ENCODE measurements around the gene MARCO. TPM values are rescaled to one million over a fixed set of nuclear protein-coding genes. Genes with fewer than 3 reads are reported as not detected.
"Not testable (repeated sequence)": the region's sequence is repeated elsewhere in the genome, so short reads cannot be mapped to it uniquely, and the experiment has no call there.

MARCO gene
- total and polyA plus RNA-seq, 4 donors = 0.19 to 3.0 (median 0.44) TPM

- Histone ChIP-seq H3K27me3 (ENCODE audit: control insufficient read depth, insufficient read depth, low read length) (no peaks in the 10 kb centered on the region), H3K9me3 (ENCODE audit: control insufficient read depth, insufficient read depth, low read length) (no peaks in the 10 kb centered on the region), H3K36me3 (ENCODE audit: control insufficient read depth, insufficient read depth, low read length) (no peaks in the 10 kb centered on the region), H3K4me3 (ENCODE audit: low read depth, low read length) (no peak overlapping the region), H3K27ac (ENCODE audit: low read depth, low read length) (no peak overlapping the region), H3K4me1 (ENCODE audit: control insufficient read depth, insufficient read depth, low read length) (no peaks in the 10 kb centered on the region)
- DNase-seq (ENCODE audit: low read depth in 4 of 6, low spot score in 6 of 6) = no peak
- 100% methylated on average over 1 of the region's 3 CpGs for WGBS (ENCODE audit: insufficient coverage)
Measured at GRCh38 chr2:118945881-118946280, 3.9 kb downstream of the MARCO start.

DNA sequence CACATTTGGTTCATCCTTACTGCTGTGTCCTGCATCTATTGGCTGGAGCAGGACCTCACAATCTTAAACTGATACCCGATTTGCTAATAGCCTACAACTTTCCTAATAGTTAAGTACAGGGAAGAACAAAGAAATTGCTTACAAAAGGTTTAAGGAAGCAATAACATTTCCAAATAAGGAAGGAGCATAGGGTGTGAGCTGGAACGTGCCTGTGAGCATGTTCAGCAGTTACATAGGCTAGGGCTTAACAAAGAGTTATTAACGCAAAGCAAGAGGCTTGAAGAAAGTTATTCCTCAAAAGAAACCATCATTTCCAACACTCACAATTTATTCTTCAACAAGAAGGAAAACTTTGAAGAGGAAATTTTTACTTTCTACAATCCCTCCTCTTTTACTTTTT, 6.3 kb downstream of the MARCO start:
- H3K36me3 ChIP-seq (ENCODE audit: control insufficient read depth, insufficient read depth, low read length); DNase-seq (ENCODE audit: low read depth in 4 of 6, low spot score in 6 of 6); H3K9me3 ChIP-seq (ENCODE audit: control insufficient read depth, insufficient read depth, low read length); H3K27ac ChIP-seq (ENCODE audit: low read depth, low read length); H3K27me3 ChIP-seq (ENCODE audit: control insufficient read depth, insufficient read depth, low read length); H3K4me1 ChIP-seq (ENCODE audit: control insufficient read depth, insufficient read depth, low read length); H3K4me3 ChIP-seq (ENCODE audit: low read depth, low read length): not testable (repeated sequence)
- no CpG with 5 or more reads among the region's 3 CpGs for WGBS (ENCODE audit: insufficient coverage)

- no peak for DNase-seq (ENCODE audit: low read depth in 4 of 6, low spot score in 6 of 6)
Measured at GRCh38 chr2:118954297-118955060, 12.5 kb downstream of the MARCO start.

GRCh38 chr2:118965737-118966136, 23.7 kb downstream of the MARCO start:
- WGBS (ENCODE audit: insufficient coverage) = 73% methylated on average over 3 of the region's 3 CpGs
- DNase-seq (ENCODE audit: low read depth in 4 of 6, low spot score in 6 of 6) = no peak

More at GRCh38 chr2:118954297-118955060, 12.5 kb downstream of the MARCO start:
- no peaks in the 10 kb centered on the region for H3K36me3 ChIP-seq (ENCODE audit: control insufficient read depth, insufficient read depth, low read length)
- no peaks in the 10 kb centered on the region for H3K9me3 ChIP-seq (ENCODE audit: control insufficient read depth, insufficient read depth, low read length)
- 81% methylated on average over 4 of the region's 8 CpGs for WGBS (ENCODE audit: insufficient coverage)
- H3K4me1 ChIP-seq (ENCODE audit: control insufficient read depth, insufficient read depth, low read length) = no peaks in the 10 kb centered on the region
- no peaks in the 10 kb centered on the region for H3K27me3 ChIP-seq (ENCODE audit: control insufficient read depth, insufficient read depth, low read length)
- H3K27ac ChIP-seq (ENCODE audit: low read depth, low read length) = no peak overlapping the region
- H3K4me3 ChIP-seq (ENCODE audit: low read depth, low read length) = no peak overlapping the region

DNA sequence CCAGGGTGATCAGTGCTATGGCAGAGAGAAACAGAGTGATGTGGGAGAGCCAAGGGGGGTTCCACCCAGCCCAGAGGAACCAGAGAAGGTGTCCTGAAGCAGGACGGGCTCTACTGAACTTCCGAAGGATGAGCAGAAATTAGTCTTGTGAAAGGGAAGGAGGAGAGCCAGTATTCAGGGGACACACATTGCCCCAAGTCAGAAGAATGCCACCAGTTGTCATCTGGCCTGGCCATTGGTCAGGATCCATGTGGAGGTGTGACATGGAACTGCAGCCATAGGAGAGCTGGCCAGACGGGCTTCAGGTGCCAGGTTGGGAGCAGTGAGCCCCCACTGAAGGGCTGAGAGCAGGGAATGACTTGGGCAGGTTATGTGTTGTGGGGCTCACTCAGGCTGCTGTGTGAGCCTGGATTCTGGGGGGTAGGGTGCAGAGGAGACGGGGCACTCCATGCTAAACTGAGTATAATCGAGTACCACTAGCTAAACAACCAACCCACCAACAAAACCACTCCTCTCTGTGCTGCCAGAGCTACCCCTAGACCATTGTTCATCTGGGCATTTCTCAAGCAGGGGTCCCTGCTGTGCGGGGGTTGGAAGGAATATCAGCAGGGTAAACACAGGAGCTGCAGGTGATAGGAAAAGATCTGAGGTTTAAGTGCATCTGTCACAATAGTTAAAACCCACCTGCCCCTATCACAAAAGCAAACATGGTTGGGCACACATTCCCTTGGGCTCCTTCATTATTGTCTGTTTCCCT, 25.3 kb downstream of the MARCO start:
- Histone ChIP-seq H3K27me3 (ENCODE audit: control insufficient read depth, insufficient read depth, low read length) (no peaks in the 10 kb centered on the region), H3K36me3 (ENCODE audit: control insufficient read depth, insufficient read depth, low read length) (no peaks in the 10 kb centered on the region), H3K4me3 (ENCODE audit: low read depth, low read length) (no peak overlapping the region), H3K27ac (ENCODE audit: low read depth, low read length) (no peak overlapping the region), H3K4me1 (ENCODE audit: control insufficient read depth, insufficient read depth, low read length) (no peaks in the 10 kb centered on the region), H3K9me3 (ENCODE audit: control insufficient read depth, insufficient read depth, low read length) (no peaks in the 10 kb centered on the region)
- 79% methylated on average over 3 of the region's 6 CpGs for WGBS (ENCODE audit: insufficient coverage)
- no peak for DNase-seq (ENCODE audit: low read depth in 4 of 6, low spot score in 6 of 6)

More at GRCh38 chr2:118965737-118966136, 23.7 kb downstream of the MARCO start:
- Histone ChIP-seq H3K9me3 (ENCODE audit: control insufficient read depth, insufficient read depth, low read length) (no peaks in the 10 kb centered on the region), H3K4me3 (ENCODE audit: low read depth, low read length) (no peak overlapping the region), H3K4me1 (ENCODE audit: control insufficient read depth, insufficient read depth, low read length) (no peaks in the 10 kb centered on the region), H3K36me3 (ENCODE audit: control insufficient read depth, insufficient read depth, low read length) (no peaks in the 10 kb centered on the region), H3K27me3 (ENCODE audit: control insufficient read depth, insufficient read depth, low read length) (no peaks in the 10 kb centered on the region), H3K27ac (ENCODE audit: low read depth, low read length) (no peak overlapping the region)

DNA sequence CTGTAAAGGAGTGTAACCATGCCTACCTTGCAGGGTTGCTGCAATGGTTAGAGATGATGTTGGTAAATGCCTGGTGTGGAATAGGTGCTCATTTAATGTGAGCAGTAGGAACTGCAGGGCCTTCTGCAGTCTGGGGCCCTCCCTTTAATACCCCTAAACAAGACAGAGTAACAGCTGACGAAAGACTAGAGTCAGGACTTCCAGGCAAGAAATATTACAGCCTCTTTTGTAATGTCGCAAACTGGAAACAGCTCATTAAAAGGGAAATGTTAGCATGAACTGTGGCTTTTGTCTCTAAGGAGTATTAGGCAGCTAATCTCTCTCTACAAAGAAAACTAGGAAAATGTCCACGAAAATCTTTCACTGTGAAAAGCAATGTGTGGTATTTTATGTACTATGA, 26.0 kb downstream of the MARCO start:
- Histone ChIP-seq H3K4me1 (ENCODE audit: control insufficient read depth, insufficient read depth, low read length) (no peaks in the 10 kb centered on the region), H3K4me3 (ENCODE audit: low read depth, low read length) (no peak overlapping the region), H3K9me3 (ENCODE audit: control insufficient read depth, insufficient read depth, low read length) (no peaks in the 10 kb centered on the region), H3K27ac (ENCODE audit: low read depth, low read length) (no peak overlapping the region), H3K36me3 (ENCODE audit: control insufficient read depth, insufficient read depth, low read length) (no peaks in the 10 kb centered on the region), H3K27me3 (ENCODE audit: control insufficient read depth, insufficient read depth, low read length) (no peaks in the 10 kb centered on the region)
- no CpG with 5 or more reads among the region's 3 CpGs for WGBS (ENCODE audit: insufficient coverage)
- no peak for DNase-seq (ENCODE audit: low read depth in 4 of 6, low spot score in 6 of 6)

- no peaks in the 10 kb centered on the region for H3K4me1 ChIP-seq (ENCODE audit: control insufficient read depth, insufficient read depth, low read length)
- 90% methylated on average over 6 of the region's 7 CpGs for WGBS (ENCODE audit: insufficient coverage)
- no peak overlapping the region for H3K27ac ChIP-seq (ENCODE audit: low read depth, low read length)
- H3K27me3 ChIP-seq (ENCODE audit: control insufficient read depth, insufficient read depth, low read length) = no peaks in the 10 kb centered on the region
- DNase-seq (ENCODE audit: low read depth in 4 of 6, low spot score in 6 of 6) = no peak
- no peak overlapping the region for H3K4me3 ChIP-seq (ENCODE audit: low read depth, low read length)
- H3K36me3 ChIP-seq (ENCODE audit: control insufficient read depth, insufficient read depth, low read length) = no peaks in the 10 kb centered on the region
- H3K9me3 ChIP-seq (ENCODE audit: control insufficient read depth, insufficient read depth, low read length) = no peaks in the 10 kb centered on the region
Measured at GRCh38 chr2:118968961-118969733, 27.2 kb downstream of the MARCO start.

- Histone ChIP-seq H3K27me3 (ENCODE audit: control insufficient read depth, insufficient read depth, low read length) (no peaks in the 10 kb centered on the region), H3K27ac (ENCODE audit: low read depth, low read length) (no peak overlapping the region), H3K4me3 (ENCODE audit: low read depth, low read length) (no peak overlapping the region), H3K36me3 (ENCODE audit: control insufficient read depth, insufficient read depth, low read length) (no peaks in the 10 kb centered on the region), H3K9me3 (ENCODE audit: control insufficient read depth, insufficient read depth, low read length) (no peaks in the 10 kb centered on the region), H3K4me1 (ENCODE audit: control insufficient read depth, insufficient read depth, low read length) (no peaks in the 10 kb centered on the region)
- no peak for DNase-seq (ENCODE audit: low read depth in 4 of 6, low spot score in 6 of 6)
- 91% methylated on average over 16 of the region's 16 CpGs for WGBS (ENCODE audit: insufficient coverage)
Measured at GRCh38 chr2:118969734-118970395, 27.9 kb downstream of the MARCO start.

GRCh38 chr2:118970396-118971135, 28.6 kb downstream of the MARCO start:
- H3K9me3 ChIP-seq (ENCODE audit: control insufficient read depth, insufficient read depth, low read length) = no peaks in the 10 kb centered on the region
- no peak overlapping the region for H3K27ac ChIP-seq (ENCODE audit: low read depth, low read length)
- H3K27me3 ChIP-seq (ENCODE audit: control insufficient read depth, insufficient read depth, low read length) = no peaks in the 10 kb centered on the region
- no peaks in the 10 kb centered on the region for H3K4me1 ChIP-seq (ENCODE audit: control insufficient read depth, insufficient read depth, low read length)
- DNase-seq (ENCODE audit: low read depth in 4 of 6, low spot score in 6 of 6) = no peak
- H3K36me3 ChIP-seq (ENCODE audit: control insufficient read depth, insufficient read depth, low read length) = no peaks in the 10 kb centered on the region
- H3K4me3 ChIP-seq (ENCODE audit: low read depth, low read length) = no peak overlapping the region
- 75% methylated on average over 7 of the region's 10 CpGs for WGBS (ENCODE audit: insufficient coverage)

All from spinal cord (tissue), 10 donors.